OCI-LY7 (cell line): Measurements from ENCODE around the gene ATP8B2. TPM values are rescaled to one million over a fixed set of nuclear protein-coding genes. Genes with fewer than 3 reads are reported as not detected.

ENCODE experiments used
- BruUV-seq: library from RNA; stranded (reverse); fragments of 400-500 nt; replicated peaks from 2 replicates; lab custom pipeline; 2021; lab: Mats Ljungman, UMichigan
- CTCF ChIA-PET: fragments of 300-600 bp; sonication (Branson Sonifier 250); formaldehyde crosslinking; loops from one replicate; lab custom pipeline; 2022; ENCODE audit warnings: antibody characterized with exemption; ENCODE audit not compliant: unreplicated experiment; lab: Charles Lee
- POLR2A ChIA-PET: fragments of 300-600 bp; sonication (Branson Sonifier 250); formaldehyde crosslinking; loops from one replicate; lab custom pipeline; 2022; ENCODE audit warnings: antibody characterized with exemption; lab: Charles Lee
- DNase-seq: peaks from one replicate; pipeline ENCODE4 v3.0.0-alpha.2; 2015; ENCODE audit warnings: low spot score
- H2AFZ ChIP-seq: fragments of 200-600 bp; sonication (generic), shearing (Covaris generic); 2 replicates; pipeline ENCODE4 v1.6.1; 2014; ENCODE audit warnings: mild to moderate bottlenecking, antibody characterized with exemption, low read length, moderate library complexity
- H3K27ac ChIP-seq: fragments of 200-600 bp; sonication (generic); 2 replicates; pipeline ENCODE4 v1.5.1; 2014; ENCODE audit warnings: mixed run types, low read depth, mild to moderate bottlenecking, moderate library complexity, low read length, inconsistent platforms; ENCODE audit not compliant: poor library complexity, severe bottlenecking
- H3K36me3 ChIP-seq: fragments of 200-600 bp; sonication (generic); 2 replicates; pipeline ENCODE4 v1.6.1; 2014; ENCODE audit warnings: mild to moderate bottlenecking, antibody characterized with exemption, low read length, moderate library complexity, mixed read lengths; ENCODE audit not compliant: insufficient read depth
- H3K4me1 ChIP-seq: fragments of 200-600 bp; sonication (generic); 2 replicates; pipeline ENCODE4 v1.5.1; 2014; ENCODE audit warnings: mild to moderate bottlenecking, low read length; ENCODE audit not compliant: insufficient read depth, poor library complexity, severe bottlenecking
- H3K4me2 ChIP-seq: fragments of 200-600 bp; sonication (generic); 2 replicates; pipeline ENCODE4 v1.6.1; 2014; ENCODE audit warnings: mild to moderate bottlenecking, low read length
- H3K4me3 ChIP-seq: fragments of 200-600 bp; sonication (generic); 2 replicates; pipeline ENCODE4 v1.5.1; 2014; ENCODE audit warnings: mild to moderate bottlenecking, low read depth, low read length; ENCODE audit not compliant: poor library complexity, severe bottlenecking
- H3K79me2 ChIP-seq: fragments of 200-600 bp; sonication (generic); 2 replicates; pipeline ENCODE4 v1.6.1; 2016; ENCODE audit warnings: low read depth, mild to moderate bottlenecking, low read length, moderate library complexity, mixed read lengths; ENCODE audit not compliant: insufficient read depth
- H3K9me2 ChIP-seq: fragments of 200-600 bp; sonication (generic); 2 replicates; pipeline ENCODE4 v1.6.1; 2016; ENCODE audit warnings: mild to moderate bottlenecking, low read length, mixed read lengths; ENCODE audit not compliant: insufficient read depth
- H3K9me3 ChIP-seq: fragments of 200-600 bp; sonication (generic); 2 replicates; pipeline ENCODE4 v1.6.1; 2014; ENCODE audit warnings: mild to moderate bottlenecking, mixed run types, low read length, mixed read lengths
- H4K20me1 ChIP-seq: fragments of 200-600 bp; sonication (generic); 2 replicates; pipeline ENCODE4 v1.6.1; 2014; ENCODE audit warnings: mild to moderate bottlenecking, antibody characterized with exemption, low read length, moderate library complexity, mixed read lengths; ENCODE audit not compliant: insufficient read depth
- CTCF ChIP-seq: fragments of 200-600 bp; sonication (generic); conservative IDR thresholded peaks from 2 replicates; pipeline ENCODE4 v1.5.1; 2014; ENCODE audit warnings: mild to moderate bottlenecking, antibody characterized with exemption, low read length, moderate library complexity, mixed read lengths
- EZH2phosphoT487 ChIP-seq: fragments of 200-600 bp; sonication (generic); IDR thresholded peaks from 2 replicates; pipeline ENCODE4 v1.6.1; 2018; ENCODE audit warnings: low read depth, borderline replicate concordance, mild to moderate bottlenecking, mixed run types, antibody characterized with exemption, low read length, moderate library complexity, mixed read lengths
- intact Hi-C: fragments of 100-400 bp; cut with micrococcal nuclease; formaldehyde crosslinking; loops from one replicate; pipeline ENCODE4 v1.10.0; 2022; ENCODE audit not compliant: unreplicated experiment
- total RNA-seq, 2 experiments: library from RNA; depleted of rRNA in 1 of 2; stranded (reverse); fragments of >200 nt in 1 of 2; shearing (Covaris generic) in 1 of 2; gene quantifications; 2 replicates each; pipeline ENCODE4 v1.2.3, GENCODE V29; 2014 to 2022

Gene ATP8B2
- total RNA-seq, 2 experiments from 2014 or later: 11.5 to 28.8 TPM

GRCh38 chr1:154347961-154348360, 22.6 kb downstream of the ATP8B2 start:
- Histone ChIP-seq H3K36me3 (peaks cover 3% of the 10 kb centered on the region; the same call in 1 of the 2 replicates), H4K20me1 (no peaks in the 10 kb centered on the region), H3K9me3 (no peaks in the 10 kb centered on the region), H3K4me3 (no peak overlapping the region), H3K79me2 (no peaks in the 10 kb centered on the region), H3K27ac (no peak overlapping the region), H3K4me2 (no peak overlapping the region), H3K9me2 (no peaks in the 10 kb centered on the region), H3K4me1 (no peaks in the 10 kb centered on the region), H2AFZ (no peak overlapping the region)
- BruUV-seq: no TSS peak
- CTCF ChIA-PET: no interaction called here
- POLR2A ChIA-PET: no interaction called here
- intact Hi-C loops: no loop called here
- no peak for DNase-seq
- TF ChIP-seq EZH2phosphoT487 (no peak), CTCF (no peak)

GRCh38 chr1:154348429-154349076, 23.2 kb downstream of the ATP8B2 start:
- no peaks in the 10 kb centered on the region for H3K4me1 ChIP-seq
- H3K4me3 ChIP-seq: no peak overlapping the region
- ChIA-PET POLR2A (no interaction called here), CTCF (no interaction called here)
- no peak overlapping the region for H3K27ac ChIP-seq
- H3K36me3 ChIP-seq: peaks cover 3% of the 10 kb centered on the region; the same call in 1 of the 2 replicates
- intact Hi-C loops: no loop called here
- BruUV-seq: no TSS peak
- H3K79me2 ChIP-seq: no peaks in the 10 kb centered on the region
- TF ChIP-seq CTCF (no peak), EZH2phosphoT487 (no peak)
- H3K4me2 ChIP-seq: no peak overlapping the region
- H4K20me1 ChIP-seq: no peaks in the 10 kb centered on the region
- no peak for DNase-seq
- H3K9me3 ChIP-seq: no peaks in the 10 kb centered on the region
- no peaks in the 10 kb centered on the region for H3K9me2 ChIP-seq
- H2AFZ ChIP-seq: no peak overlapping the region

GRCh38 chr1:154349121-154349520, 23.8 kb downstream of the ATP8B2 start:
- intact Hi-C loops: no loop called here
- no TSS peak for BruUV-seq
- no peak for DNase-seq
- Histone ChIP-seq H3K4me3 (no peak overlapping the region), H3K9me2 (no peaks in the 10 kb centered on the region), H3K79me2 (no peaks in the 10 kb centered on the region), H2AFZ (no peak overlapping the region), H3K9me3 (no peaks in the 10 kb centered on the region), H3K27ac (no peak overlapping the region), H3K4me1 (no peaks in the 10 kb centered on the region), H4K20me1 (no peaks in the 10 kb centered on the region), H3K4me2 (no peak overlapping the region), H3K36me3 (peaks cover 3% of the 10 kb centered on the region; the same call in 1 of the 2 replicates)
- POLR2A ChIA-PET: no interaction called here
- TF ChIP-seq CTCF (no peak), EZH2phosphoT487 (no peak)
- CTCF ChIA-PET: no interaction called here
